Fibroblast of mammary gland (primary cell): Measurements from ENCODE around the gene EDN1.

Experiments used
- DNase-seq: peaks from one replicate; pipeline ENCODE4 v3.0.0-alpha.2; 2010; ENCODE audit warnings: low read depth
- H3K4me3 ChIP-seq: 2 replicates; pipeline ENCODE4 v1.5.1; 2011; ENCODE audit warnings: low read depth, mild to moderate bottlenecking, low read length, moderate library complexity; ENCODE audit not compliant: control insufficient read depth
- CTCF ChIP-seq: conservative IDR thresholded peaks from 2 replicates; pipeline ENCODE4 v1.5.1; 2011; ENCODE audit warnings: low read depth, low read length, inconsistent platforms; ENCODE audit not compliant: control insufficient read depth, insufficient read depth

The EDN1 gene

GRCh38 chr6:12249541-12250382 is 40.4 kb upstream of the EDN1 start:
- H3K4me3 ChIP-seq = no peak overlapping the region
- no peak for DNase-seq
- TF ChIP-seq CTCF = no peak

GRCh38 chr6:12250383-12250770 is 39.8 kb upstream of the EDN1 start:
- no peak for TF ChIP-seq CTCF
- DNase-seq = no peak
- no peak overlapping the region for H3K4me3 ChIP-seq

GRCh38 chr6:12254210-12254609 is 36.0 kb upstream of the EDN1 start:
- no peak overlapping the region for H3K4me3 ChIP-seq
- TF ChIP-seq CTCF = no peak
- no peak for DNase-seq

GRCh38 chr6:12258191-12258590 is 32.0 kb upstream of the EDN1 start:
- no peak overlapping the region for H3K4me3 ChIP-seq
- no peak for DNase-seq
- no peak for TF ChIP-seq CTCF

GRCh38 chr6:12258591-12259075 is 31.5 kb upstream of the EDN1 start:
- no peak for TF ChIP-seq CTCF
- H3K4me3 ChIP-seq = no peak overlapping the region
- DNase-seq = no peak

- no peak for DNase-seq
- no peak overlapping the region for H3K4me3 ChIP-seq
- TF ChIP-seq CTCF = no peak
Observed at GRCh38 chr6:12260458-12261093, 29.6 kb upstream of the EDN1 start.
